ENCODE results near the gene LETMD1. TPM values are rescaled to one million over a fixed set of nuclear protein-coding genes. Genes with fewer than 3 reads are reported as not detected.
A peak's percentile ranks its signal among the peaks of the same experiment; 100 is the strongest.

Gene LETMD1
- total and polyA plus RNA-seq, 2 experiments from 2014 or later = 23.5 to 47.3 TPM

DNA sequence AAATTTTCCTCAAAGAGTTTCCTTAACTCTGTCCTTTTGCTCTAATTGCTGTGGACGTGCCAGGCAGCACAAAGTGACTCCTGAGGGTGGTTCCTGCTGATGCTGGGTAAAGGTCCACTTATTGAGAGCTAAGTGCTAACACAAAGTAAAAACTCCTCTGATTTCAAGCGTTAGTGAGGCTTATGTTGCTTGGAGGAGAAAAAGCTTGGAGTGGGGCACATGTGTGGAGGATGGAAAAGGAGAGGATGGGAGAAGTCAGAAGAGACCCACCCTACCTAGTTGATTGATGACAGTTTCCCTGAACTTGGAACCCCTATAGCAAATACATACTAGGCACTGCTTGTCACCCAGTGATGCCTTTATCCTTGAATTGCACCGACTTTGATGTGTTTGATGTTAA is 11.8 kb upstream of the LETMD1 start:
- Histone ChIP-seq H3K4me1 (ENCODE audit: low read depth) (no peaks in the 10 kb centered on the region), H3K9me3 (ENCODE audit: low read depth) (no peaks in the 10 kb centered on the region), H3K27ac (no peak overlapping the region), H3K4me3 (no peak overlapping the region), H3K36me3 (no peaks in the 10 kb centered on the region), H3K27me3 (no peaks in the 10 kb centered on the region)
- no peak for DNase-seq (ENCODE audit: low read depth in 1 of 2, low spot score in 1 of 2)
- TF ChIP-seq, protein P1, sequence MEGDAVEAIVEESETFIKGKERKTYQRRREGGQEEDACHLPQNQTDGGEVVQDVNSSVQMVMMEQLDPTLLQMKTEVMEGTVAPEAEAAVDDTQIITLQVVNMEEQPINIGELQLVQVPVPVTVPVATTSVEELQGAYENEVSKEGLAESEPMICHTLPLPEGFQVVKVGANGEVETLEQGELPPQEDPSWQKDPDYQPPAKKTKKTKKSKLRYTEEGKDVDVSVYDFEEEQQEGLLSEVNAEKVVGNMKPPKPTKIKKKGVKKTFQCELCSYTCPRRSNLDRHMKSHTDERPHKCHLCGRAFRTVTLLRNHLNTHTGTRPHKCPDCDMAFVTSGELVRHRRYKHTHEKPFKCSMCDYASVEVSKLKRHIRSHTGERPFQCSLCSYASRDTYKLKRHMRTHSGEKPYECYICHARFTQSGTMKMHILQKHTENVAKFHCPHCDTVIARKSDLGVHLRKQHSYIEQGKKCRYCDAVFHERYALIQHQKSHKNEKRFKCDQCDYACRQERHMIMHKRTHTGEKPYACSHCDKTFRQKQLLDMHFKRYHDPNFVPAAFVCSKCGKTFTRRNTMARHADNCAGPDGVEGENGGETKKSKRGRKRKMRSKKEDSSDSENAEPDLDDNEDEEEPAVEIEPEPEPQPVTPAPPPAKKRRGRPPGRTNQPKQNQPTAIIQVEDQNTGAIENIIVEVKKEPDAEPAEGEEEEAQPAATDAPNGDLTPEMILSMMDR (IDR thresholded peaks at IDR 0.05; ENCODE audit: low read depth, low read length) = no peak

DNA sequence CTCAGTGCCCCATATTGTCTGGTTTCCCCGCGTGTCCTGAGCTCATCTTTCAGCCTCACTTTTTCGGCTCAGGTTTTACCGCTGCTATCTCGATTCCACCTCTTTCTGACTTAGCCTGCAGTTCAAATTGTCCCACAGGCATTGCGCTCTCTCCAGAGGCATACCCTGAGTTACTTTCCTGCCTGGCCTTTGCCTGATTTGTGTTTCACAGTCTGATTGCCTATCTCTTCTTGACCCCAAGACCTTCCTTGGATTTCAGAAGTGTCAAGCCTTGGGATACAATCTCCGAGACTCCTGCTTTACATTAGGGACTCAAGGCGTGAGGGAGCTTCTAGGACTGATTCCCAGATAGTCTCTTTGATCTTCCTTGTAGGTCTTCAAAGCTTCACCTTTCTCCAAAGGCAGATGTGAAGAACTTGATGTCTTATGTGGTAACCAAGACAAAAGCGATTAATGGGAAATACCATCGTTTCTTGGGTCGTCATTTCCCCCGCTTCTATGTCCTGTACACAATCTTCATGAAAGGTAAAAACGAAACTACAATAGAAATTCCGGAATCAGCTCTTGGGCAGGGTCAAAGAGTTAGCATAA is 629 bp downstream of the LETMD1 start:
- H3K4me3 ChIP-seq = peak overlapping the region; percentile 66

GRCh38 chr12:51049525-51049924 is 1.4 kb downstream of the LETMD1 start:
- H3K36me3 ChIP-seq = peaks cover 6% of the 10 kb centered on the region
- no peak overlapping the region for H3K27ac ChIP-seq
- peaks cover 7% of the 10 kb centered on the region for H3K4me1 ChIP-seq (ENCODE audit: low read depth)
- no peaks in the 10 kb centered on the region for H3K9me3 ChIP-seq (ENCODE audit: low read depth)
- no peaks in the 10 kb centered on the region for H3K27me3 ChIP-seq
- peak overlapping the region; percentile 66 for H3K4me3 ChIP-seq
- TF ChIP-seq, protein P1 (IDR thresholded peaks at IDR 0.05; ENCODE audit: low read depth, low read length) = no peak
- no peak for DNase-seq (ENCODE audit: low read depth in 1 of 2, low spot score in 1 of 2)

More for the DNA sequence above, 629 bp downstream of the LETMD1 start:
- DNase-seq (ENCODE audit: low read depth in 1 of 2, low spot score in 1 of 2) = peak in 1 of 2 donors; percentile 13
- no peaks in the 10 kb centered on the region for H3K9me3 ChIP-seq (ENCODE audit: low read depth)
- no peaks in the 10 kb centered on the region for H3K36me3 ChIP-seq
- H3K27ac ChIP-seq = peak overlapping the region; percentile 88
- H3K4me1 ChIP-seq (ENCODE audit: low read depth) = peaks cover 7% of the 10 kb centered on the region
- H3K27me3 ChIP-seq = no peaks in the 10 kb centered on the region
- TF ChIP-seq, protein P1 (IDR thresholded peaks at IDR 0.05; ENCODE audit: low read depth, low read length) = no peak

- Histone ChIP-seq H3K4me3 (no peak overlapping the region), H3K27ac (no peak overlapping the region), H3K4me1 (ENCODE audit: low read depth) (peaks cover 7% of the 10 kb centered on the region), H3K36me3 (peaks cover 15% of the 10 kb centered on the region), H3K9me3 (ENCODE audit: low read depth) (no peaks in the 10 kb centered on the region), H3K27me3 (no peaks in the 10 kb centered on the region)
- TF ChIP-seq, protein P1 (IDR thresholded peaks at IDR 0.05; ENCODE audit: low read depth, low read length) = no peak
- no peak for DNase-seq (ENCODE audit: low read depth in 1 of 2, low spot score in 1 of 2)
Measured at GRCh38 chr12:51051787-51052186, 3.7 kb downstream of the LETMD1 start.

- H3K27ac ChIP-seq = no peak overlapping the region
- H3K4me1 ChIP-seq (ENCODE audit: low read depth) = no peaks in the 10 kb centered on the region
- no peaks in the 10 kb centered on the region for H3K27me3 ChIP-seq
- H3K9me3 ChIP-seq (ENCODE audit: low read depth) = no peaks in the 10 kb centered on the region
- TF ChIP-seq, protein P1 (IDR thresholded peaks at IDR 0.05; ENCODE audit: low read depth, low read length) = no peak
- no peak overlapping the region for H3K4me3 ChIP-seq
- DNase-seq (ENCODE audit: low read depth in 1 of 2, low spot score in 1 of 2) = no peak
- H3K36me3 ChIP-seq = peaks cover 38% of the 10 kb centered on the region
Measured at GRCh38 chr12:51055060-51055459, 6.9 kb downstream of the LETMD1 start.
